8988T (cell line): ENCODE data around the gene ARPC3.
"Not testable (repeated sequence)": the region's sequence is repeated elsewhere in the genome, so short reads cannot be mapped to it uniquely, and the experiment has no call there.

Experiments
- DNase-seq: peaks from one replicate; pipeline ENCODE4 v3.0.0; 2011

The ARPC3 gene

DNA sequence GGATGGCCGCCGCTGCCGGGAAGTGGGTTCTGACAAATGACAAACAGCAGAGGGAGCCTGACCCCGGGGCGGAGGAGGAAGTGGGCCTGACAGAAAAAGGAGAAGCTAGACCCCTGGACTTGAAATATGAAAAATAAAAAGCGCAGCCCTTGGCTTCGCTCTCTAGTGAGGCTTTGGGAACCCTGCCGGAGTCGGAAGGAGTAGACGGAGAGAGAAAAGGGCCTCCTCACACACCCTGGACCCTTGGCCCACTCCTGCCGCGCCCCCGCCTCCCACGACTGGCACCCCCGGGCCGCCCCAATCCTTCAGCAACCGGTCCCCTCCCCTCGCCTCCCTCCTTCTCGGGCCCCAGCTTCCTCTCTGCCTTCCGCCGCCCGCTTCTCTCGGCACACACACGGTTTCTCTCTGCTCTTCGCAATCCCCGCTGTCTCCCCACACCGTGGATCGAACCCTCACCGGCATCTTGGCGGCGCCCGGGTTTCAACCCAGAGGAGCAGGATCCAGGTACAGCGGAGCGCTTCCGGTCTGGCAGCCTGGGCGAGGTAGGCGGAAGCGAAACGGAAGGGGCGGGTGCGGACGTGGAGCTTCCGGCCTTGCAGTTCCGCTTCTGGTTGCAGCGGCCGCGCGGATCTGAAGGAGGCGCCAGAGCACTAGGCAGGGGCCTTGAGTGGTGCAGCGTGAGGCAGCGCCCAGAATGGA is at the start of gene ARPC3:
ARPC3 (minus strand) TSS at position 539 of the 699 bp plus-strand sequence; CDS start at position 462, 77 bp downstream.
- DNase-seq = peak; percentile 57

DNA sequence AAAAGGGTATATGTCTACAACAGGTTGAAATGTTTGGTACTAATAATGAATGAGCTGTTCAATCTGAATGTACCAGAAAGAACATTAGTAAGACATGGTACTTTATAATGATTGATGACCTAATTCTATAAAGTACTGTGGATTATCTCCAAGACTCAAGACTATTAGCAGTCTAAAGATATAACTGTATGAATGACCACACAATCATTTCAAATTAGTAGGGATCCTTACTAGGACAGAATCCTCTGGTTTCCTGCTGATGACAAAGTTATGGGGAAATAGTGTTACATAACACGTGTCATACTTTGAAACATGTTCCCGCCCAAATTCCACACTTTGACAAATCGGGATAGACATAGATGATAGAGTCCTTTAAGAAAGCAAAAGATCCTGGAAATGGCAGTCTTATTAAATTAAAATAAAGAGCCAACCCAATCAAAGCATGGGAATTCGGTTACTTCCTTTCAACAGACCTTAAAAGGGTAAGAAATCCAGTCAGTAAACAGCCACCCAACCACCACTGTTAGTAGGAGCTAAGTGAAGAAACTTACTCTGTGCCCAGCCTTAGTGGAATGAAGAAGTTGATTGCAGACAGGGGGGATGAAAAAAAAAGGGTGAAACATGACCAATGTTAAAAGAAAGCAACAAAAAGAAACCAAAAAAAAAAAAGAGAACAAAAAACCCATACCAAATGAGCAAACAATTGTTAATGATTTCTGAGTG is 49.0 kb upstream of the ARPC3 start:
- no peak for DNase-seq

DNA sequence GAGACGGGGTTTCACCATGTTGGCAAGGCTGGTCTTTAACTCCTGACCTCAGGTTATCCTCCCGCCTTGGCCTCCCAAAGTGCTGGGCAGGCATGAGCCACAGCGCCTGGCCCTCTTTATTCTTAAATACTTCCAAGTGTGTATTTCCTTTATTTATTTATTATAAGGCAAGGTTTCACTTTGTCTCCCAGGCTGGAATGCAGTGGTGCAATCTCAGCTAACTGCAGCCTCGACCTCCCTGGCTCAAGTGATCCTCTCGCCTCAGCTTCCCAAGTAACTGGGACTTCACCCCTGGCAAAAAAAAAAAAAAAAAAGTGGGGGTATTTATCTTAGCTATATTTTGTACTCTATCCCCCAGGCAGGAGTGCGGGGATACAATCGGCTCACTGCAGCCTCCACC is 25.3 kb upstream of the ARPC3 start:
- no peak for DNase-seq

DNA sequence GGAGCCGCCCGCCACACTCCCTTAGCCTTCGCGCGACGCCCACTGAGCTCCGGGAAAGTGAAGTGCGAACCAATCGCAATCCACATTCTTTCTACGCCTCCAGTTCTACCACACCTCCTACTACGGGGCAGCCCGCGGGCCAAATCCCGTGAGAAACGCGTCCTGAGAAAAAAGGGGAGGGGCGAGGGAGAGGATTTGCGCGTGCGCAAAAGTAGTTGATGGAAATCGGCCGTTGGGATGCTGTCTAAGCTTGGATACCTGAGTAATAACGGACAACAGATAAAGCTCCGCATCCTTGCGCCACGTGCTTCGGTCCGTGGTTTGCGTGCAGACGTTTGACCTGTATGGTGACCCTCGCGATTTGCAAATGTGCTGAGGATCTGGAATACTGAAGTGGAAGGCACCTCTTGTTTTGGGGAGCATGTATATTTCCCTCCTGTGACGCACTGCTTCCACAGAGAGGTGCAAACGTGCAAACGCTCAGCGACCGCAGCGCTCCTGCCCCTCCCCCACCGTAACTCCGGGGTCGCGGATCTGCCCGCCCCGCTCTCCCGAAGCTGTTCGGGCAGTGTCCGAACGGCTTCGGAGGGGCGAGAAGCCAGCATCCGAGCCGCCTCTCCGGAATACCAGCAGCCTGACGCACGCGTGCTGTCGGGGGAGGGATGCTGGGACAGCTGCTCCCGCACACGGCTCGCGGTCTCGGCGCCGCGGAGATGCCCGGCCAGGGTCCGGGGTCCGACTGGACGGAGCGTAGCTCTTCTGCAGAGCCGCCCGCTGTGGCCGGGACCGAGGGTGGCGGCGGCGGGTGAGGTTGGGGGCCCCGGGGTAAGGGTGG is 18.3 kb upstream of the ARPC3 start, which contains the start of the genes FAM216A and GPN3:
FAM216A (plus strand) TSS at position 632 of the 835 bp plus-strand sequence; CDS start at position 663, 31 bp downstream.
GPN3 (minus strand) TSS at position 44 of the 835 bp plus-strand sequence. CDS start 54 bp downstream, outside the sequence.
- DNase-seq = peak; percentile 67

DNA sequence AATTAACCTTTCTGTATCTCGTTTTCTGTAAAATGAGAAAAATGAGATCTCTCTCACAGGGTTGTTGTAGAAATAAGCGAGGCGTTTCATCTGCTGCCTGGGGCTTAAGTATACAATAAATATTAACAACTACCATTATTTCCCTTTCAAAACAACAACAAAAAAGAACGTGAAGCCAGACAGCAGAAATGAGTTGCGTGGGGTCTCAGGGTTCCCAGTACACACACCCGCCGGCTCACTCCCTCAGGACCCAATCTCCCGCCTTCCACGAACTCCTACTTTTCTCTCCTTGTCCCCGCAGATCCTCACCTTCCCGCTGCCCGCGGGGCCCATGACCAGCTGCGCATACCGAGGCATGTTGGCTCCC is 17.7 kb upstream of the ARPC3 start:
- DNase-seq = no peak

DNA sequence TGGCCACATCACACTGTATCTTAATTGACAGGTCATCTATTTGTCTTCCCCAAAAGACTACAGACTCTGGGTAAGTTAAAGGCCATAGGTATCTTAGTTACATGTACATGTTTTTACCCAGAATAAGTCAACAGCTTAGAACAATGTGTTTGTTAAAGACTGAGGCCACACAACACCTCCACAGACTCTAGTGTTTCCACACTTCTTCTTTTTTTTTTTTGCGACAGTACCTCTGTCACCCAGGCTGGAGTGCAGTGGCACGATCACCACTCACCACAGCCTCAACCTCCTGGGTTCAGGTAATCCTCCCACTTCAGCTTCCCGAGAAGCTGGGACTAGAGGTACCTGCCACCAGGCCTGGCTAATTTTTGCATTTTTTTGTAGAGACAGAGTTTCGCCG is 16.7 kb upstream of the ARPC3 start:
- no peak for DNase-seq

DNA sequence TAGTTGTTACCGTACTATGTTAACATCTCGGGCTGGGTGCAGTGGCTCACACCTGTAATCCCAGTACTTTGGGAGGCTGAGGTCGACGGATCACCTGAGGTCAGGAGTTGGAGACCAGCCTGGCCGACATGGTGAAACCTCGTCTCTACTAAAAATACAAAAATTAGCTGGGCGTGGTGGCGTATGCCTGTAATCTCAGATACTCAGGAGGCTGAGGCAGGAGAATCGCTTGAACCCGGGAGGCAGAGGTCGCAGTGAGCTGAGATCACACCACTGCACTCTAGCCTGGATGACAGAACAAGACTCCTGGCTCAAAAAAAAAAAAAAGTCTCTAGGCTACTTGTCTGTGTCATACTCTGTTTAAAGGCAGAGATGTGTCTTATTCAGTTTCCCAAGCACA is 15.6 kb upstream of the ARPC3 start:
- not testable (repeated sequence) for DNase-seq

DNA sequence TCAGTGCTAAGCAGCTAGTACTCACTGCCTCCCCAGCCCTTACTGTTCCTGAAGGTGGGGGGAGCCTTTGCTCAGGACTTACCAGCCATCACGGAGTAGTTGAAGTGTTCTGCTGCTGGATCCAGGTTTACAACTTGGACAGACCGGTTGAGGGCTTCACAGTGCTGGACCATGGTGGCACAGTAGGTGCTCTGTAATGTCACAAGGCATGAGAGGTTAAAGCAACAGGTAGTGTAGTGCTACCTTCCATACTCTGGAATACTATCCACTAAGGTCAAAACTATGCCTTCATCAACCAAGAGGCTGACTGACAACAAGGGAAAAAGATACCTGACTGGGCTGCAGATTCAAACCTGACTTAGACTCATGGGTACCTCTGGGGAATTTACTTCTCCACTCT is 14.9 kb upstream of the ARPC3 start:
- DNase-seq = no peak

DNA sequence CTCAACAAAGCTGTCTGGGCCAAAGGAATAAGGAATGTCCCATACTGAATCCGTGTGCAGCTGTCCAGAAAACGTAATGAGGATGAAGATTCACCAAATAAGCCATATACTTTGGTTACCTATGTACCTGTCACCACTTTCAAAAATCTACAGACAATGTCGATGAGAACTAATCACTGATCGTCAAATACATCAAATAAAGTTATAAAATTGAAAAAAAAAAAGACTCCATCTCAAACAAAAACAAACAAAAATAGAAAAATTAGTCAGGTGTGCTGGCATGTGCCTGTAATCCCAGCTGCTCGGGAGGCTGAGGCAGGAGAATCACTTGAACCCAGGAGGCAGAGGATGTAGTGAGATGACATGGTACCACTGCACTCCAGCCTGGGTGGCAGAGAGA is 11.1 kb upstream of the ARPC3 start:
- not testable (repeated sequence) for DNase-seq

DNA sequence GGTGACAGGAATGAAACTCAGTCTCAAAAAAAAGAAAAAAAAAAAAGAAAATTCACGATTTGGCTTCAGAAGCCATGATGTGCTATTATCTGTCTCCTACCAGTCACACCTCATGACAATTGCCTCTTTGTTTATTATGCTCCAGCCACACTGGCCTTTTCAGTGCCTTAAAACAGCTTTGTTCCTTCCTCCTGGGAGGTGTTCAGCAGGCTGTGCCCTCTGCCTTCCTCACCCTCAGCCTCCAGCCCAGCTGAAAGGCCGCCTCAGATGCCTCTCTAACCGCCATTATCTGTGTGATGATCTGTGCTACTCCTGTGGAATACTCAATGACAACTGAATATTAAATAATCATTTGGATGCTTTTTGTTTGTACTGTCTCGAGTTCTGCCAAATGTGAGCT is 8.6 kb upstream of the ARPC3 start:
- DNase-seq = no peak

DNA sequence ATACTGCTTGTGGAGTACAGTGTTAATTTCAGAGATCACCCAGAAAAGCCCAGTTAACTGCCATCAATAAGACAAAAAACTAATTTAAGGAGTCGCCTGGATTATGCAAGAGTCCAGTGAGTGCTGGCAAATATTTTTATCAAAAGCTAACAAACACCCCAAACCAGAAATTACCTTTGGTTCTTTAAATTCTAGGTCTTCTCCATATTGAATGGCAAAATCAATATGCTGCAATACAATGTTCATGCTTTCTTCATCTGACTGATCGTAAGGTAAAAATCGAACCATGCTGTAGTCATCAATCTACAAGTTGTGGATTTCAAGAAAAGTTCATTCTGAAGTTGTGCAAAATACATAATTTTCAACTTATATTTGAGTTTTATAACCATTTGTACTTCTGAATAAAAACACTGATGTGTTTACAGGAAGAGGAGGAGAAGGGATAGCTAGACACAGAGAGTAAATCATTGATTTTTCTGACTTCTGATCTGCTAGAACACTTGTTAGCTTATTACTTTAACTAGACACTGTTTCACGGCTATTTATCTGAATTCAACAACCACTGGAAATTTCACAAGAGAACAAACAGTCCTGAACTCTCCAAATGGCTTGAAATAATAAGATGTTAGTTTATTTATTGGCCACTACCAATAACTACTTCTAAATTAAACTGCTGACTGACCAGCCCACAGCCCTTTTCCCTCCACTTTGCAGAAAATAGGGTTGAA is 3.6 kb upstream of the ARPC3 start:
- no peak for DNase-seq

DNA sequence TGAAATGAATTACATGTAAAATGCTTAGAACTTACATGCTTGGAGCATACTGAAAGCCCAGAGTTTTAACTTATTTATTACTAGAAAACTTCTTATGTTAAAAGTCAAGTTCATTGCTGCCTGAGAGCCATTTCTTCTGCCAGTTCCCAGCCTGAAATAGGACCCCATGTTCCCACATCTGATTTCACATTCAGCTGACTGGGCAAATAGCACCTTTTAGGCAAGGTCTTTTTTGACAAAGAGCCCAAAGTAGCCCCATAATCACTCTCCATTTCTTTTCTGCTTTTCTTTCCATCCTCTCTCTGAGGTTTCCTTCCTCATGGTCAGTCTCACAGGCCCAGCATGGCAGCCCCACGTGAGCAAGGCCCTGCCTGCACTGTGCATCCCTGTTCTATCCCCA is 1.1 kb upstream of the ARPC3 start:
- no peak for DNase-seq

DNA sequence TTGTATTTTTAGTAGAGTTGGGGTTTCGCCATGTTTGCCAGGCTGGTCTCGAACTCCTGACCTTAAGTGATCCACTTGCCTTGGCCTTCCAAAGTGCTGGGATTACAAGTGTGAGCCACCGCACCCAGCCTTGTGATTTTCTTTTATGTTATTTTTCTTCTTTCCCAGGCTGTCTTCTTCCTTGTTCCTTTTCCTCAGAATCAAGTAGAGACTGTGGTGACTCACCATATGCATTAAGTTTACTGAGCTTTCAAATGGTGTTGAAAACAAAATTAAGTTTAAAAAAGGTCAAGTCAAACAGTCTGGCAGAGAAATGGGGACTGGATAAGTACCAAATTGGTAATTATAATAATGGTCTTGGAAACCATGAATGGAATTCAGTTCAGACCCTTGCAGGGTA is 5.7 kb downstream of the ARPC3 start:
- DNase-seq = no peak

DNA sequence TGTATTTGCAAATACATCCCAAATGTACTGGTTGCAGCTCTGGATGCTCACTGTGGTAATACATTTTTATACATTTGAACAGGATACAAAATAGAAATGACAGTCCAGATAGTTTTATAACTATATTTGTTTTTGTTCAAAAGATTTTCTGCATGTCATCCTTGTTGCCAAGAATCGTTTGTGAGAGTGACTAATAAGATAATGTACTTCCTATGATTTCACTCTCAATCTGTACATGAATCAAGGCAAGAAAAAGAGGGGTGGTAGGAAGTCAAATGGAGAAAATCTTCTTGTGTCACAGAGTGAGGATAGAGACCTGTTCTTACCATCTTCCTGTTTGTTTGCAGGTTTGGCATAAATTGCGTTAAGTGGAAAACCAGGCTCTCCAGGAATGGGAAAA is 13.9 kb downstream of the ARPC3 start:
- DNase-seq = no peak

DNA sequence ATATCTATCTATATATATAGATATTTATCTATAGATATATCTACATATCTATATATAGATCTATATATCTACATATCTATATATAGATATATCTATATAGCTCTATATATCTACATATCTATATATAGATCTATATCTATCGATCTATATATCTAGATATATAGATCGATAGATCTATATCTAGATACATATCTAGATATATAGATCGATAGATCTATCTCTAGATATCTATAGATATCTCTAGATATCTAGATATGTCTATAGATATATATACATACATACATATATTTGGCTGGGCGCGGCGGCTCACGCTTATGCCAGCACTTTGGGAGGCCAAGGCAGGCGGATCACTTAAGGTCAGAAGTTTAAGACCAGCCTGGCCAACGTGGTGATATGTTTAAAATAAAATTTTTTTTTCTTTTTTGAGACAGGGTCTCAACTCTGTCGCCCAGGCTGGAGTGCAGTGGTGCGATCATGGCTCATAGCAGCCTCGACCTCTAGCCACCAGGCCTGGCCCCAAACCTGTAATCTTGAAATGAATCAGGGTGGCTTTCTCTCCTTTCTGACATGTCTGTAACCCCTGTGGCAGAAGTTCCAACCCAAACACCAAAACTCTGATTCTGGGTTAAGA is 18.1 kb downstream of the ARPC3 start:
- no peak for DNase-seq

DNA sequence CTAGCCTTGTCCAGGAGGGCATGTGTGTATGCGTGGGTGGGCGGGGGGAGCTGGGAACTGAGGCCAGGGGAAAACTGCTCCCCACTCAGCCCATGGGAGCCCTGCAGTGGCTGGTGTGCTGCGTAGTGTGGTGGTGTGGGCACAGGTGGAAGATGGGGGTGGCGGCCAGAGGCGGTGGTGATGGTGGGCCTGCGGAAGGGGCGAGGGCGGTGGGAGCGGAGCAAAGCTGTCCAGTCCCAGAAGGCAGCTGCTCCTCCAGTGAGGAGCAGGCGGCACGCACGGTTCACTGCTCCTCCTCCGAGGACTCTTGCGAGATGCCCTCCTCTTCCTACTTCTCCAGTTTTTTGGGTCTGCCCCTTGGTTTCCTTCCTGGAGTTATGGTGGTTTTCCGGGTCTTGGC is 20.5 kb downstream of the ARPC3 start:
- not testable (repeated sequence) for DNase-seq

DNA sequence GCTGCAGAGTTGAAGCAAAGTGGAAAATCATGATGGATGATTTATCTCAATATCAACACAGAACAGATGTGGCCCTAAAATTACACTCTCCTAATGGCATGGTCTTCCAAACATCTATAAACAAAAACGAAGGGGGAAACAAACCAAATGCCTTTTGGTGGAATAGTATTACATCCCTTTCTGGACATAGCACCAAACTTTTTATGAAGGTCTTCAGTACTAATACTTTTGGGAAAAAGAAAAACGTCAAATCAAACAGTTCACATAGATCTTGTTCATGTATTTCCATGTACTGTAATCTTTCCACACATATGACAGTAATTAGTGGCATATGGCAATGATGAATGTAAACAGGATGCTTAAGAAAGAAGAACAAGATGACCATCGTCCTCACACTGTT is 23.7 kb downstream of the ARPC3 start:
- no peak for DNase-seq

DNA sequence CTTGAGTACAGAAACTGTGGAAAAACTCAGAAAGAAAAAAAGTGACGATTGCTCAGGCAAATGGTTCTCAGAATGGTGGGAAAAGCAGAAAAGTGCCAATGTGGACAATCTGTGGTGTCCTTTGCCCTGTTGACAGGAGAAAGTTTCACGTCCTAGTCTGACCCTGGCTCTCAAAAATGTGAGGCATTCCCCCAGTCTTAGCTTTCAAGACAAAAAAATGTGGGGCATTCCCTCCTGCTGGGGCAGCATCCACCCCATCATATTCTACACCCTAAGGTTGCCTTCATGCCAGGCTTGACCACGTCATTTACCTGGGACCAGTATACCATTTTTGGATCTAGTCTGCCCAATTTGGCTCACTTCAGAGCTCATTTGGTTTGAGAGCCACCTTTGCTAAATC is 25.9 kb downstream of the ARPC3 start:
- DNase-seq = peak; percentile 25

DNA sequence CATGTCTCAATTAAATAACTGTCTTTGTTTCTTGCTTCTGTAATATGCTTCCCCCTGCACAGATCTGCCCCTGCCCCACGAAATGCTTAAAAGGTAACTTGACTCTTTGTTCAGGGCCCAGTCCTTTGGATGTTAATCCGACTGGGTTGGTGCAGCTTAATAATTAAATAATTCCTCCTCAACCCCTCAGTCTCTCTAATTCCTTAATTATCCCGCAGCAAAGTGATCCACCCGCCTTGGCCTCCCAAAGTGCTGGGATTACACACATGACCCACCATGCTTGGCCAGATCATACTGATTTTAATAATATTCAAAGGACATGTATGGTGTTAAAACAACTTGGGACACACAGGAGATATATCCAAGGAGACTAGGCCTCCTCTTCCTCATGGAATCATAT is 28.4 kb downstream of the ARPC3 start:
- DNase-seq = no peak

DNA sequence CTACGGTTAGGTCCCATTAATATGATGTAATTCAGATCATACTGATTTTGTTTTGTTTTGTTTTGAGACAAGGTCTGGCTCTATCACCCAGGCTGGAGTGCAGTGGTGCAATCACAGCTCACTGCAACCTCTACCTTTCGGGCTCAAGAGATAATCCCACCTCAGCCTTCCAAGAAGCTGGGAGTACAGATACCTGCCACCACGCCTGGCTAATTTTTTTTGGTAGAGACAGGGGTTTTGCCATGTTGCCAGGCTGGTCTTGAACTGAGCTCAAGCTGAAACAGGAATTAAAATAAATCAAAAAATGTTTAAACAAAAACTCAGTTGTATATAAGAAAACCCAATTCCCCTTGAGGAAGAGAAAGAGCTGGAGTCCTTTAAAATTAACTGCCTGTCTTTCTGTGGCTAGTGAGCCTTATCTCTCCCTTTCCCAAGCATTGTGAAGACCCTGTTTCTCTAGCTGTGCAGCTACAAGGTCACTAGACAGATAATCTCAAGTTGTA is 28.9 kb downstream of the ARPC3 start:
- DNase-seq = no peak

DNA sequence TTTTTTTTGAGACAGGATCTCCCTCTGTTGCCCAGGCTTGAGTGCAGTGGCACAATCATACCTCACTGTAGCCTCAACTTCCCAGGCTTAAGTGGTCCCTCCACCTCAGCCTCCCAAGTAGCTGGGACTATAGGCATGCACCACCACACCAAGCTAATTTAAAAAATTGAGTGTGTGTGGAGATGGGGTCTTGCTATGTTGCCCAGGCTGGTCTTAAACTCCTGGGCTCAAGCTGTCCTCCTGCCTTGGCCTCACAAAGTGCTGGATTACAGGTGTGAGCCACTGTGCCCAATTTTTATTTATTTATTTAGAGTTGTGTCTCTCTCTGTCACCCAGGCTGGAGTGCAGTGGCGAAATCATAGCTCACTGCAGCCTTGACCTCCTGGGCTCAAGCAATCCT is 29.5 kb downstream of the ARPC3 start:
- not testable (repeated sequence) for DNase-seq

DNA sequence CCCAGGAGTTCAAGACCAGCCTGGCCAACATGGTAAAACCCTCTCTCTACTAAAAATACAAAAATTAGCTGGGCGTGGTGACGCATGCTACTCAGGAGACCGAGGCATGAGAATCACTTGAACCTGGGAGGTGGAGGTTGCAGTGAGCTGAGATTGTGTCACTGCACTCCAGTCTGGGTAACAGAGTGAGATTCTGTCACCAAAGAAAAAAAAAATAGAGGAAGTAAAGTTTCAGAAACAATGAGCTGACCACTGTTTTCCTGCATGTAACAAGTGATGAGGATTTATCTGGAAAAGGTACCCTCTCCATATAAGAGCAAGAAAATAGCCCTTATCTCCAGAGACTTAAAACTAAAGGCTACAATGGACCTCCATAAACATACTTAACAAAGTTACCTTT is 33.0 kb downstream of the ARPC3 start:
- not testable (repeated sequence) for DNase-seq
